ENCODE results near the gene RPS8. TPM values are rescaled to one million over a fixed set of nuclear protein-coding genes. Genes with fewer than 3 reads are reported as not detected.
"Not testable (repeated sequence)": the region's sequence is repeated elsewhere in the genome, so short reads cannot be mapped to it uniquely, and the experiment has no call there.

RPS8 gene
- total and polyA plus RNA-seq, 10 donors: 1,626 to 6,194 (median 2,275) TPM

DNA sequence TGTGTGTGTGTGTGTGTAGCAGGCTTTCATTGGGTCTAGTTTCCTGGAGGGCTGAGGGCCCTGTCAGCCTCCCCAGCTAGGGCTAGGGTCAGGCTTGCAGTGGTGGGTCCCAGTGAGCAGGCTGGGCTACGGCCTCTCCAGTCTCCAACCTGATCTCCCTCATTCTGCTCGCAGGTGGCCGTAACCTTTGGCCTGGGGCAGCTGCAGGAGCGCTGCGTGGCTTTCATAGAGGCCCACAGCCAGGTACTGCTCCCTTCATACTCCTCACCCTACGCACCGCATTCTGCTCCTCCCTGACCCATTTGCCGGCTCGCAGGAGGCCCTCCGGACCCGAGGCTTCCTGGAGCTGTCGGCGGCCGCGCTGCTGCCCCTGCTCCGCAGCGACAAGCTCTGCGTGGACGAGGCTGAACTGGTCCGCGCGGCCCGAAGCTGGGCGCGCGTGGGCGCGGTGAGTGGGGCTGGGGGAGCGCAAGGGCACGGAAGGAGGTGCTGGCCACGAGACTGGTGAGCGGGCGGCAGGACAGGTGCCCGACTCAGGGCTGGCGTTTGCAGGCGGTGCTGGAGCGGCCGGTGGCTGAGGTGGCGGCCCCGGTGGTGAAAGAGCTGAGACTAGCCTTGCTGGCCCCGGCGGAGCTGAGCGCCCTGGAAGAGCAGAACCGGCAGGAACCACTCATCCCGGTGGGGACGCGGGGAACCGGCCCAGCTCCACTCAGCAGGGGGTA is 37.6 kb downstream of the RPS8 start:
- H3K4me1 ChIP-seq: peaks cover 34 to 80% (median 66%) of the 10 kb centered on the region in 6 donors
- intact Hi-C loops (cut with DNase I; ENCODE audit: low total_unique reads): no loop called here
- no peaks in the 10 kb centered on the region for H3K27me3 ChIP-seq (replicated peaks in 1 of 7)
- 63 to 80% (median 73%) methylated on average over 45 to 48 of the region's 48 CpGs for WGBS, 5 donors
- H3K4me3 ChIP-seq: peak overlapping the region in 7 of 8 donors; percentile 38 to 66 (median 47)
- TF ChIP-seq POLR2AphosphoS5 (IDR thresholded peaks at IDR 0.05) (no peak), POLR2A (IDR thresholded peaks at IDR 0.05) (no peak)
- TF ChIP-seq, protein P1, sequence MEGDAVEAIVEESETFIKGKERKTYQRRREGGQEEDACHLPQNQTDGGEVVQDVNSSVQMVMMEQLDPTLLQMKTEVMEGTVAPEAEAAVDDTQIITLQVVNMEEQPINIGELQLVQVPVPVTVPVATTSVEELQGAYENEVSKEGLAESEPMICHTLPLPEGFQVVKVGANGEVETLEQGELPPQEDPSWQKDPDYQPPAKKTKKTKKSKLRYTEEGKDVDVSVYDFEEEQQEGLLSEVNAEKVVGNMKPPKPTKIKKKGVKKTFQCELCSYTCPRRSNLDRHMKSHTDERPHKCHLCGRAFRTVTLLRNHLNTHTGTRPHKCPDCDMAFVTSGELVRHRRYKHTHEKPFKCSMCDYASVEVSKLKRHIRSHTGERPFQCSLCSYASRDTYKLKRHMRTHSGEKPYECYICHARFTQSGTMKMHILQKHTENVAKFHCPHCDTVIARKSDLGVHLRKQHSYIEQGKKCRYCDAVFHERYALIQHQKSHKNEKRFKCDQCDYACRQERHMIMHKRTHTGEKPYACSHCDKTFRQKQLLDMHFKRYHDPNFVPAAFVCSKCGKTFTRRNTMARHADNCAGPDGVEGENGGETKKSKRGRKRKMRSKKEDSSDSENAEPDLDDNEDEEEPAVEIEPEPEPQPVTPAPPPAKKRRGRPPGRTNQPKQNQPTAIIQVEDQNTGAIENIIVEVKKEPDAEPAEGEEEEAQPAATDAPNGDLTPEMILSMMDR (IDR thresholded peaks at IDR 0.05 in 8 of 11, conservative IDR thresholded peaks at IDR 0.05 in 3 of 11): no peak
- DNase-seq: no peak
- peak overlapping the region; percentile 71 to 98 (median 89) for H3K27ac ChIP-seq
- H3K9me3 ChIP-seq: no peaks in the 10 kb centered on the region
- H3K36me3 ChIP-seq: no peaks in the 10 kb centered on the region

- intact Hi-C loops (cut with DNase I; ENCODE audit: low total_unique reads); H3K36me3 ChIP-seq; H3K27me3 ChIP-seq (replicated peaks in 1 of 7); H3K27ac ChIP-seq; H3K9me3 ChIP-seq; H3K4me3 ChIP-seq: not testable (repeated sequence)
- WGBS, 5 donors: 82 to 98% (median 90%) methylated on average over 9 of the region's 9 CpGs
- peak; percentile 55 for DNase-seq
- peaks cover 7 to 74% (median 60%) of the 10 kb centered on the region in 6 donors for H3K4me1 ChIP-seq
Measured at GRCh38 chr1:44815926-44816325, 40.6 kb downstream of the RPS8 start.

DNA sequence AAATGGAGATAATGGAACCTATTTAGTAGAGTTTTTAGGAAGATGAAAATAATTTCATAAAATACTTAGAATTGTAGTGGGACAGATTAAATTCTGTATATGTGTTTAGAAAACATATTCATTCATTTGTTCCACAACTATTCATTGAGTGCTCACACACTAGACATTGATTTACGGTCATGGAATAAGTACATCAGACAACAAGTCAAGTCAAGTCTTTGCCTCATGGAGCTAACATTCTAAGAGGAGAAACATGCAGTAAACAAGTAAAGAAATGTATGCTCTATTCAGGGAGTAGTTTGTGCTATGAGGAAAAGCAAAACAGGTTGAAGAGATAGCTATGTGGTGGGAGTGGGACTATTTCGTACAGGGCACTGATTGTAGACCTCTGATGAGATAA is 42.0 kb downstream of the RPS8 start:
- Histone ChIP-seq H3K4me1 (peaks cover 3 to 64% (median 50%) of the 10 kb centered on the region in 6 donors), H3K27ac (no peak overlapping the region), H3K27me3 (replicated peaks in 1 of 7) (no peaks in the 10 kb centered on the region), H3K4me3 (no peak overlapping the region), H3K9me3 (no peaks in the 10 kb centered on the region), H3K36me3 (no peaks in the 10 kb centered on the region)
- intact Hi-C loops (cut with DNase I; ENCODE audit: low total_unique reads): no loop called here
- TF ChIP-seq POLR2A (IDR thresholded peaks at IDR 0.05) (no peak), POLR2AphosphoS5 (IDR thresholded peaks at IDR 0.05) (no peak)
- TF ChIP-seq, protein P1 (IDR thresholded peaks at IDR 0.05 in 8 of 11, conservative IDR thresholded peaks at IDR 0.05 in 3 of 11): no peak
- no peak for DNase-seq
- 90 to 98% (median 92%) methylated on average over 2 of the region's 2 CpGs for WGBS, 5 donors

DNA sequence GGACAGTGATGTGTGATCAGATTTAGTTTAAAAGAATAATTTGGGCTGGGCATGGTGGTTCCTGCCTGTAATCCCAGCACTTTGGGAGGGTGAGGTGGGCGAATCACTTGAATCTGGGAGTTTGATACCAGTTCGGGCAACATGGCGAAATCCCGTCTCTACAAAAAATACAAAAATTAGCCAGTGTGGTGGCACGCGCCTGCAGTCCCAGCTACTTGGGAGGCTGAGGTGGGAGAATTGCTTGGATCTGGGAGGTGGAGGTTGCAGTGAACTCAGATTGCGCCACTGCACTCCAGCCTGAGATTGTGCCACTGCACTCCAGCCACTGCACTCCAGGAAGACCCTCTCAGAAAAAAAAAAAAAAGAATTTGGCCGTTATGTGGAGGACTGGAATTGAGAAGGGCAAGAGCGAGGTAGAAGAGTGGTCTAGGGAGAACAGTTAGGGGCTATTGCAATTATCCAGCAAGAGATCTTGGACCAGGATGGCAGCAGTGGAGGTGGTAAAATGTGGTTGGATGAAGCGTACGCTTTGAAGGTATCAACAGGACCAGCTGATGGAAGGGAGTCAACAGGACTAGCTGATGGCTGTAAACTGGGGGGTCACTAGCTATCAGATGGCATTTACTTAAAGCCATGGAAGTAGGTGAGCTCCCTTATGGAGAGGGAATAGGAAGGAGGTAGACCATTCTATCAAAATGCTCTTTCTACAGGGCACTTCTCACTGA is 42.6 kb downstream of the RPS8 start:
- Histone ChIP-seq H3K4me3 (no peak overlapping the region), H3K36me3 (no peaks in the 10 kb centered on the region), H3K27ac (peak overlapping the region in 1 of 8 donors; percentile 96), H3K9me3 (no peaks in the 10 kb centered on the region), H3K27me3 (replicated peaks in 1 of 7) (no peaks in the 10 kb centered on the region), H3K4me1 (peaks cover 3 to 58% (median 45%) of the 10 kb centered on the region in 6 donors)
- TF ChIP-seq POLR2A (IDR thresholded peaks at IDR 0.05) (no peak), POLR2AphosphoS5 (IDR thresholded peaks at IDR 0.05) (no peak)
- TF ChIP-seq, protein P1 (IDR thresholded peaks at IDR 0.05 in 8 of 11, conservative IDR thresholded peaks at IDR 0.05 in 3 of 11): no peak
- intact Hi-C loops (cut with DNase I; ENCODE audit: low total_unique reads): no loop called here
- WGBS, 5 donors: 93 to 96% (median 96%) methylated on average over 11 of the region's 11 CpGs
- peak; percentile 40 for DNase-seq
